ENCODE results near the gene TUBA1A. TPM values are rescaled to one million over a fixed set of nuclear protein-coding genes. Genes with fewer than 3 reads are reported as not detected.

Gene TUBA1A
- total RNA-seq (2014; rRNA removed; shearing (Covaris generic); ENCODE audit: low replicate concordance) = 126 and 139 TPM in 2 replicates

DNA sequence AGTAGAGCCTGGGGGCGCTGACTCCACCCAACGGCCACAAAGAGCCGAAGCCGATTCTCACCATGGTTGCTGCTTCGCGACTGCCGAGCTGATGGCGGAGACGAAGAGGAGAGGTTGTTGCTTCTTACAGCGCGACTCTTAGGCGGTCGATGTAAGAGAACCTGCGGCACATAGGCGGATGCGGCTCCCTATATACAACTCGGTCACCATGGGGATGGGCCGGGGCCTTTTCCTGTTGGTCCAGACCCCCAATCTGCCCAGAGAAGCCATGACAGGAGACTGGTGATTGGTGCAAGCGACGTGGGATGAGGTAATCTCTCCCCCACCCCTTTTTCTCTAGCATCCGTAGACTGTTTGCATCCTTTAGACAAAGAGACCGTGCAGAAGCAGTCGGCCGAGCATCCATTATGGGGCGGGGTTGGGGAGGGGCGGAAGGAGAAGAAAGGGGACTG, at the start of gene TUBA1A:
TSS of gene TUBA1A (minus strand) at position 165 of the 452 bp plus-strand sequence. CDS start at position 64, 101 bp downstream.
- H4K20me1 ChIP-seq (ENCODE audit: insufficient read depth, low read depth, low read length) = peaks cover 6% of the 10 kb centered on the region
- H3K27me3 ChIP-seq (ENCODE audit: low read length) = no peaks in the 10 kb centered on the region
- peak; percentile 99 for DNase-seq
- no peaks in the 10 kb centered on the region for H3K9me3 ChIP-seq (ENCODE audit: low read length)
- H3K27ac ChIP-seq (ENCODE audit: low read length) = peak within 1 kb of the TSS; percentile 82
- peak within 1 kb of the TSS; percentile 82 for H3K4me3 ChIP-seq (ENCODE audit: low read length)
- H3K4me2 ChIP-seq (ENCODE audit: low read depth, low read length, poor library complexity, severe bottlenecking) = peak within 1 kb of the TSS; percentile 79
- H3K79me2 ChIP-seq (ENCODE audit: low read length) = peaks cover 16% of the 10 kb centered on the region
- peaks cover 32% of the 10 kb centered on the region for H3K4me1 ChIP-seq (ENCODE audit: low read length)
- peak within 1 kb of the TSS; percentile 88 for H3K9ac ChIP-seq (ENCODE audit: low read length)
- peaks cover 11% of the 10 kb centered on the region; the same call in 1 of the 2 replicates for H3K36me3 ChIP-seq (ENCODE audit: insufficient read depth, low read length)
- peak within 1 kb of the TSS; percentile 73 for H2AFZ ChIP-seq (ENCODE audit: low read length)
- H3K9me2 ChIP-seq (replicated peaks; ENCODE audit: insufficient read depth, low read length) = no peaks in the 10 kb centered on the region

DNA sequence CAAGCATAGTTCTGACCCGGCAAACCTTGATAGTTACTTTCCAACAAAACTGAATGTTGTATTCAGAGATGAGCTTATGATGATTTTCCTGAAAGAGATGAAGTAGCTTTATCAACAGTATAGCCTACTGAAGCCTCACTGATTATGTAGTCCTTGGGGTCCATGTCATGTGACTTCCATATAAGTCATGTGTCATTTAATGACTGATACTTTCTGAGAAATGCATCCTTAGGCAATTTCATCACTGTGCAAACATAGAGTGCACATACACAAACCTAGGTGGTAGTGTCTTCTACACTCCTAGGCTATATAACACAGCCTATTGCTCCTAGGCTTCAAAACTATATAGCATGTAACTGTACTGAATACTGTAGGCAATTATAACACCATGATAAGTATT, 47.5 kb upstream of the TUBA1A start:
- H3K27me3 ChIP-seq (ENCODE audit: low read length) = no peaks in the 10 kb centered on the region
- no peak overlapping the region for H3K4me2 ChIP-seq (ENCODE audit: low read depth, low read length, poor library complexity, severe bottlenecking)
- no peak overlapping the region for H3K9ac ChIP-seq (ENCODE audit: low read length)
- no peak overlapping the region for H2AFZ ChIP-seq (ENCODE audit: low read length)
- H3K79me2 ChIP-seq (ENCODE audit: low read length) = no peaks in the 10 kb centered on the region
- no peak for DNase-seq
- peaks cover 3% of the 10 kb centered on the region; the same call in 1 of the 2 replicates for H3K4me1 ChIP-seq (ENCODE audit: low read length)
- H3K36me3 ChIP-seq (ENCODE audit: insufficient read depth, low read length) = no peaks in the 10 kb centered on the region
- H3K9me2 ChIP-seq (replicated peaks; ENCODE audit: insufficient read depth, low read length) = no peaks in the 10 kb centered on the region
- H3K4me3 ChIP-seq (ENCODE audit: low read length) = no peak overlapping the region
- H4K20me1 ChIP-seq (ENCODE audit: insufficient read depth, low read depth, low read length) = no peaks in the 10 kb centered on the region
- no peaks in the 10 kb centered on the region for H3K9me3 ChIP-seq (ENCODE audit: low read length)
- H3K27ac ChIP-seq (ENCODE audit: low read length) = no peak overlapping the region

DNA sequence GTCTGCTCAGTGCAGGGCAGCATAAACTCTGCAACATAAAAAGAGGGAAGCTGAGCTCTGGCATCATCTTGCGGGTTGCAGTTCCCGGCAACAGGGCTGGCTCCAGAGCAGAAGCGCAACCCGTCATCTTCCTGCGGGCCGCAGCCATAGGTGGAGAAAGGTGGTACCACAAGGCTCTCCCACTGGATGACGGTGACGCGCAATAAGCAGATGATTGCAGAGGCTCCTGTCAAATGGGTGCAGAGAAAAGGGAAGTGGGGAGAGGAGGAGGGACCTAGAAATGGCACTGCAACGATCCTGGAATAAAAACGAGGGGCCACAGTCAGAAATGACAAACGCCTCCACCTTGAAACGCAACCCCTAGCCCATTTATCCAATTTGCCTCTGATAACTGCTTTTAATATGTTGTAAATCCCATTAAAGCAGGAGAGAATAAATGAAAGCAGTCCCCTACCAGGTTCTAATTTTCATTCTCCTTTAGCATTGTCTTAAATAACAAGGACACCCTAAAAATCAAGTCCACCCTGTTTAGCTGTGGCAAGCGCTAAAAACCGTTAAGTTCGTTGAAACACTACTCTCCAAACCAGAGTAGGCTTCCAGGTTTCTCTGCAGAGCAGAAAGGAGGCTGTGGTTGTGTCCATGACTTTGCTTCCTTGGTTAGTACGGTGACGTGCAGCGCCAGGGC, 45.1 kb upstream of the TUBA1A start:
- Histone ChIP-seq H3K9ac (ENCODE audit: low read length) (peak overlapping the region; percentile 26; the same call in 1 of the 2 replicates), H3K79me2 (ENCODE audit: low read length) (no peaks in the 10 kb centered on the region), H3K9me3 (ENCODE audit: low read length) (no peaks in the 10 kb centered on the region), H3K9me2 (replicated peaks; ENCODE audit: insufficient read depth, low read length) (no peaks in the 10 kb centered on the region), H3K4me3 (ENCODE audit: low read length) (no peak overlapping the region), H3K4me1 (ENCODE audit: low read length) (peaks cover 3% of the 10 kb centered on the region; the same call in 1 of the 2 replicates), H4K20me1 (ENCODE audit: insufficient read depth, low read depth, low read length) (no peaks in the 10 kb centered on the region), H3K36me3 (ENCODE audit: insufficient read depth, low read length) (no peaks in the 10 kb centered on the region), H2AFZ (ENCODE audit: low read length) (peak overlapping the region; percentile 84; the same call in 1 of the 2 replicates), H3K4me2 (ENCODE audit: low read depth, low read length, poor library complexity, severe bottlenecking) (peak overlapping the region; percentile 96), H3K27me3 (ENCODE audit: low read length) (no peaks in the 10 kb centered on the region), H3K27ac (ENCODE audit: low read length) (no peak overlapping the region)
- DNase-seq = no peak

DNA sequence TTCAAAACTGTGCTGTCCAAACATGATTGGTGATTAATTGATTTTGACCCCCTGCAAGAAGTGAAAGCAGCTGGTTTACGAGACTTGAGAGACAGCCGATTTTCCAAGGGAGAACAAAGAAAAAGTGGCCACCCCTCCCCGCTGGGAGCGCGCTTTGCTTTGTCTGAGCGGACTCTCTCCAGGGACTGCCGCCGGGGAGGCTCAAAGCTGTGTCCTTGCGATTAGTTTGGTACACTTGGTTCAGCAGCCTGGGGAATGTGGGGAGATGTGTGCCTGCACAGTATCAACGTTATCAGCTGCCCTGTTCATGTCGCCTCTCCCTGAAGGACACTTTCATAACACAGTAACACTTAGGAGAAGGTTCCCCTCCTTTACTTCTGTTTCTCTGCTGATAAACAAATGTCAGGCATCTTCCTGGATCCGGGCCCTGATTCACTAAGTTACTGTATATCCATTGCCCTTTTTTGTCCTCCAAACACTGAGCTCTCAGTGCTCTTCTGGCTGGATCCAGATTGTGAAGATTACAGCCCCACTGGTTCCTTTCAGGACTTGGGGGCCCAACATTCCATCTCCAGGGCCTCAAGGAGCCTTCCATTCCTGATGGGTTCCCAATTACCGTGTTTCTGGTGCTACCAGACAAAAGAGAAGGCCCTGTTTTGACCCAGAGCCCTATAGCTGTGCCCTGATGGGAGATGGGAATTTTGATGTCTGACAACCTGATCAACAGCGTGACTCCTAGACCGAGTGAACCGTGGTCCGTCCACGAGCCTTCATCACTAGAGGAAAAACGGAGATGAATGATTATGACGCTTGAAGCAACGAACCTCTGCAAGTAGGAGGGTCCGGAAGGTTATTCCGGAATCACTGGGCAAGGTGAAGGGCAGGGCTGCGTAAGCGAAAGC, 44.3 kb upstream of the TUBA1A start:
- no peak overlapping the region for H3K27ac ChIP-seq (ENCODE audit: low read length)
- no peak overlapping the region for H3K9ac ChIP-seq (ENCODE audit: low read length)
- H3K4me2 ChIP-seq (ENCODE audit: low read depth, low read length, poor library complexity, severe bottlenecking) = no peak overlapping the region

DNA sequence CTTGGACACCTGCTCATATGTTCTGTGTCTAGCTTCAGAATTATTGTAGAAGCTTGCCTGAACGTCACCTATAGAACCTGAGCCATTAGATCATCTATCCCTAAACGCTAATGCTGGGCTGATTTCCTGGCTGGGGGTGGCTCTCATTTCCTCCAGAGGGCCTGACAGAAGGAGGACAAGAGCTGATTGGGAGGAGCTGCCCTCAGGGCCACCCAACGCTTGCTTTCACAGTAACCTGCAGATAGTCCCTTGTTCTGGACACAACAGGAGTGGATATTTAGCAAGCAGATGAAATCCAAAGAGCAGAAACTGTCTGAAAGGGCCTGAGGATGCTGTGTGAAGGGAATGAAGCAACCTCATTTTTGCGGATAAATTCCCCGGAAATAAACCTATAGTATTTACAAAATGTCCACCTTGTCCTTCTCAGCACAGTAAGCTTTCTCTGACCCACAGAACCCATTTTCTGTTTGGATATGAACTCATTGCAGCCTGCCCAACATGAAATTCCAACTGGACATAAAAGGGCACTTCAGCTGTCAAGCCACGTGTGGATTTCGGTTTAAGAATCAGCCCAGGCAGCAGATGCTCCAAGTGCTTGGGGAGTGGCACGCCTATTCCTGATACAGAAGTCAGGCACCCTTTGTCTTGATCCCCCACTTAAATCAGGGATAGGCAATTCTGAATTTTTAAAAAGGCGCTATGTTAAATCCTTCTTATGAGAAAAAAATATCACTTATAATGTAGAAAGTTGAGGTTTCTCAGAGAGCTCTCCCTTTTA, 43.2 kb upstream of the TUBA1A start:
- no peak overlapping the region for H2AFZ ChIP-seq (ENCODE audit: low read length)
- no peaks in the 10 kb centered on the region for H3K27me3 ChIP-seq (ENCODE audit: low read length)
- no peak overlapping the region for H3K4me2 ChIP-seq (ENCODE audit: low read depth, low read length, poor library complexity, severe bottlenecking)
- no peak overlapping the region for H3K9ac ChIP-seq (ENCODE audit: low read length)
- H3K4me3 ChIP-seq (ENCODE audit: low read length) = no peak overlapping the region
- no peaks in the 10 kb centered on the region for H3K9me2 ChIP-seq (replicated peaks; ENCODE audit: insufficient read depth, low read length)
- no peak overlapping the region for H3K27ac ChIP-seq (ENCODE audit: low read length)
- H3K9me3 ChIP-seq (ENCODE audit: low read length) = no peaks in the 10 kb centered on the region
- H3K4me1 ChIP-seq (ENCODE audit: low read length) = peaks cover 15% of the 10 kb centered on the region
- DNase-seq = no peak
- H3K79me2 ChIP-seq (ENCODE audit: low read length) = no peaks in the 10 kb centered on the region
- no peaks in the 10 kb centered on the region for H3K36me3 ChIP-seq (ENCODE audit: insufficient read depth, low read length)
- H4K20me1 ChIP-seq (ENCODE audit: insufficient read depth, low read depth, low read length) = no peaks in the 10 kb centered on the region

More for the DNA sequence above, 44.3 kb upstream of the TUBA1A start:
- no peaks in the 10 kb centered on the region for H3K9me2 ChIP-seq (replicated peaks; ENCODE audit: insufficient read depth, low read length)
- no peaks in the 10 kb centered on the region for H3K36me3 ChIP-seq (ENCODE audit: insufficient read depth, low read length)
- H3K4me3 ChIP-seq (ENCODE audit: low read length) = no peak overlapping the region
- H3K9me3 ChIP-seq (ENCODE audit: low read length) = no peaks in the 10 kb centered on the region
- no peak for DNase-seq
- H4K20me1 ChIP-seq (ENCODE audit: insufficient read depth, low read depth, low read length) = no peaks in the 10 kb centered on the region
- H3K4me1 ChIP-seq (ENCODE audit: low read length) = peaks cover 9% of the 10 kb centered on the region
- H3K27me3 ChIP-seq (ENCODE audit: low read length) = no peaks in the 10 kb centered on the region
- H3K79me2 ChIP-seq (ENCODE audit: low read length) = no peaks in the 10 kb centered on the region
- no peak overlapping the region for H2AFZ ChIP-seq (ENCODE audit: low read length)

DNA sequence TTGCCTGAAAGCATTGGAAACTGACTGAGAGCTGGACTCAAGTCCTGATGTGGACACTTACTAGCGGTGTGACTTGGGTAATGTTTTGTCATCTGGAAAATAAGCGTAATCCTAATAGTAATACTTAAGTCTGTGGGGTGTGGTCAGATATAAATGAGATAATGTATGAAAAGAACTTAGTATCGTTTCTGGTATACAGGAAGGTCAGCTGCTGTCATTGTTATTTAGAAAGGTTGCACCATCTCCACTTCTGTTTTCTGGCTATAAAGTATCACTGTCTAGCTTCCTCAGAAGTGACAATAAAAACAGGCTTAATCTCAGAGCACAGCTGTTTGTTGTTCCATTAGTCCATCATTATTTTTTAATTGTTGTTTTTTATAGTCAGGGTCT, 41.9 kb upstream of the TUBA1A start:
- Histone ChIP-seq H2AFZ (ENCODE audit: low read length) (no peak overlapping the region), H3K79me2 (ENCODE audit: low read length) (no peaks in the 10 kb centered on the region), H3K9ac (ENCODE audit: low read length) (no peak overlapping the region), H3K4me2 (ENCODE audit: low read depth, low read length, poor library complexity, severe bottlenecking) (no peak overlapping the region), H4K20me1 (ENCODE audit: insufficient read depth, low read depth, low read length) (no peaks in the 10 kb centered on the region), H3K4me3 (ENCODE audit: low read length) (no peak overlapping the region), H3K4me1 (ENCODE audit: low read length) (peaks cover 15% of the 10 kb centered on the region), H3K36me3 (ENCODE audit: insufficient read depth, low read length) (no peaks in the 10 kb centered on the region), H3K9me3 (ENCODE audit: low read length) (no peaks in the 10 kb centered on the region), H3K9me2 (replicated peaks; ENCODE audit: insufficient read depth, low read length) (no peaks in the 10 kb centered on the region), H3K27me3 (ENCODE audit: low read length) (no peaks in the 10 kb centered on the region), H3K27ac (ENCODE audit: low read length) (no peak overlapping the region)
- no peak for DNase-seq

DNA sequence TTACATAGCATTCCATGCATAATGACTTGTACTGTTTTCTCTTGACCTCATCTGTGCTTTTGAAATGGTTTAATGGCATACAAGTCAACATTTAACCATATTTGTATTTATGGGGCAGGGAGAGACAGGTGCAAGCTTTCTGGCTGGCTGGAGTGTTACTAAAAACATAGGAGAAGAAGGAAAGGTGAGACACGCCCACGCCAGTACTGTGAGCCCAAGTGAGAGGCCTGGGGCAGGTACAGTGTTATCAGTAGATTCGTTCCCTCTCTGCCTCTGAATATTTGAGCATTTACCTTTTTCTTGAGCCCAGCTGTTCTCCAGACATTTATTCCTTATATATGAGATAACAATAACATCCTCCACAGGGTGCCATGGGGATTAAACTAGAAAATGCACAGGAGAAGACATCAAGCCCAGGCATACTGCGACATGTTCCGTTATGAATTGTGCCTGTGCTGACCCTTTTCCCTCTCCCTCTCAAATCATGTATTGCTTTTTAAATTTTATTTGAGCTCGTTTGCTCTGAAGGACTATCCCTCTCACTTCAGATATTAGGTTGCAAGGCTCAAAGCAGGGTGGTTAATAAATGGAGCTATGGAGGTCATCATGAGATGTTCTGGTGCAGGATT, 41.4 kb upstream of the TUBA1A start:
- Histone ChIP-seq H3K4me2 (ENCODE audit: low read depth, low read length, poor library complexity, severe bottlenecking) (no peak overlapping the region), H3K27ac (ENCODE audit: low read length) (no peak overlapping the region), H3K9me3 (ENCODE audit: low read length) (no peaks in the 10 kb centered on the region)

More for the DNA sequence above, 41.4 kb upstream of the TUBA1A start:
- Histone ChIP-seq H3K9ac (ENCODE audit: low read length) (no peak overlapping the region), H3K9me2 (replicated peaks; ENCODE audit: insufficient read depth, low read length) (no peaks in the 10 kb centered on the region), H3K27me3 (ENCODE audit: low read length) (no peaks in the 10 kb centered on the region), H3K4me1 (ENCODE audit: low read length) (peaks cover 15% of the 10 kb centered on the region), H3K36me3 (ENCODE audit: insufficient read depth, low read length) (no peaks in the 10 kb centered on the region), H2AFZ (ENCODE audit: low read length) (no peak overlapping the region), H3K79me2 (ENCODE audit: low read length) (no peaks in the 10 kb centered on the region), H4K20me1 (ENCODE audit: insufficient read depth, low read depth, low read length) (no peaks in the 10 kb centered on the region), H3K4me3 (ENCODE audit: low read length) (no peak overlapping the region)
- no peak for DNase-seq
